SK-N-SH (cell line): Measurements from ENCODE around the gene CASZ1. TPM values are rescaled to one million over a fixed set of nuclear protein-coding genes. Genes with fewer than 3 reads are reported as not detected.

ENCODE experiments used
- CTCF ChIA-PET: fragments of 300-600, 350-600 bp; formaldehyde crosslinking; extraction: SDS; loops from one replicate; lab custom pipeline; 2021; lab: Yijun Ruan, JAX
- POLR2A ChIA-PET: fragments of 350-600 bp; sonication (Branson Sonifier 250); formaldehyde crosslinking; extraction: SDS; loops from one replicate; lab custom pipeline; 2020; ENCODE audit warnings: antibody characterized with exemption, inconsistent platforms; lab: Yijun Ruan, JAX
- DNase-seq: peaks from one replicate; pipeline ENCODE4 v3.0.0; 2012
- H2AFZ ChIP-seq: fragments of 200-600 bp; sonication (generic); 2 replicates; pipeline ENCODE4 v1.8.1; 2016; ENCODE audit warnings: antibody characterized with exemption, mild to moderate bottlenecking, low read depth
- H3F3A ChIP-seq: fragments of 200-600 bp; sonication (generic); replicated peaks from 2 replicates; pipeline ENCODE3; 2016; ENCODE audit warnings: antibody characterized with exemption, mild to moderate bottlenecking; ENCODE audit not compliant: insufficient read depth
- H3K27ac ChIP-seq, 2 experiments: fragments of 200-500 bp in 1 of 2; fragments of 200-600 bp in 1 of 2; sonication (Bioruptor generic) in 1 of 2; sonication (generic), shearing (Covaris generic) in 1 of 2; 2 replicates each; pipeline versions ENCODE4 v1.5.1 to v1.6.1; 2014 to 2016; ENCODE audit warnings: low read depth in 2 of 2, inconsistent platforms in 1 of 2, low read length in 1 of 2, mild to moderate bottlenecking in 1 of 2, mixed read lengths in 1 of 2
- H3K27me3 ChIP-seq: fragments of 200-600 bp; sonication (generic), shearing (Covaris generic); 2 replicates; pipeline ENCODE4 v1.6.1; 2016; ENCODE audit warnings: mixed run types; ENCODE audit not compliant: insufficient read depth
- H3K36me3 ChIP-seq, 2 experiments: fragments of 200-500 bp in 1 of 2; fragments of 200-600 bp in 1 of 2; sonication (Bioruptor generic) in 1 of 2; sonication (generic) in 1 of 2; replicated peaks in 1 of 2; 2 replicates each; pipeline versions ENCODE3 to v1.5.1; 2014 to 2016; ENCODE audit warnings: low read length in 1 of 2, mild to moderate bottlenecking in 1 of 2; ENCODE audit not compliant: insufficient read depth in 2 of 2, control insufficient read depth in 1 of 2
- H3K4me1 ChIP-seq, 2 experiments: fragments of 200-500 bp in 1 of 2; fragments of 200-600 bp in 1 of 2; sonication (Bioruptor generic) in 1 of 2; sonication (generic), shearing (Covaris generic) in 1 of 2; 2 replicates each; pipeline versions ENCODE4 v1.5.1 to v1.6.1; 2014 to 2016; ENCODE audit warnings: low read depth in 1 of 2, low read length in 1 of 2, mixed run types in 1 of 2; ENCODE audit not compliant: insufficient read depth in 2 of 2, control insufficient read depth in 1 of 2
- H3K4me2 ChIP-seq: fragments of 200-600 bp; sonication (generic), shearing (Covaris generic); 2 replicates; pipeline ENCODE4 v1.6.1; 2017; ENCODE audit warnings: mixed run types
- H3K4me3 ChIP-seq, 2 experiments: fragments of 200-500 bp in 1 of 2; fragments of 200-600 bp in 1 of 2; sonication (Bioruptor generic) in 1 of 2; sonication (generic), shearing (Covaris generic) in 1 of 2; 2 replicates each; pipeline versions ENCODE4 v1.5.1 to v1.8.1; 2014 to 2016; ENCODE audit warnings: low read depth in 2 of 2, inconsistent platforms in 1 of 2, low read length in 1 of 2, mild to moderate bottlenecking in 1 of 2, mixed read lengths in 1 of 2, moderate library complexity in 1 of 2
- H3K79me2 ChIP-seq: fragments of 200-600 bp; sonication (generic); 2 replicates; pipeline ENCODE4 v1.8.1; 2017; ENCODE audit warnings: mild to moderate bottlenecking; ENCODE audit not compliant: insufficient read depth
- H3K9ac ChIP-seq: fragments of 200-600 bp; sonication (generic); 2 replicates; pipeline ENCODE4 v1.6.1; 2017; ENCODE audit warnings: mixed run types
- H3K9me2 ChIP-seq: fragments of 200-600 bp; sonication (generic); 2 replicates; pipeline ENCODE4 v1.6.1; 2017; ENCODE audit warnings: mixed run types
- H3K9me3 ChIP-seq: fragments of 200-600 bp; sonication (generic); 2 replicates; pipeline ENCODE4 v1.6.1; 2017; ENCODE audit warnings: mixed run types, mild to moderate bottlenecking, moderate library complexity
- H4K20me1 ChIP-seq: fragments of 200-600 bp; sonication (generic); 2 replicates; pipeline ENCODE4 v1.6.1; 2017; ENCODE audit warnings: mild to moderate bottlenecking, mixed run types; ENCODE audit not compliant: insufficient read depth
- CHD2 ChIP-seq: fragments of 150-350 bp; IDR thresholded peaks from 2 replicates; pipeline ENCODE4 v1.6.1; 2018; ENCODE audit warnings: low read length; ENCODE audit not compliant: partially characterized antibody
- EZH2phosphoT487 ChIP-seq: fragments of 200-600 bp; sonication (generic); IDR thresholded peaks from 2 replicates; pipeline ENCODE4 v1.6.1; 2017; ENCODE audit warnings: low read depth, mixed run types, mild to moderate bottlenecking, antibody characterized with exemption, moderate library complexity, borderline replicate concordance
- JUND ChIP-seq: IDR thresholded peaks from 2 replicates; pipeline ENCODE4 v1.4.0; 2012
- MXI1 ChIP-seq: IDR thresholded peaks from 2 replicates; pipeline ENCODE4 v1.6.1; 2012; ENCODE audit warnings: mild to moderate bottlenecking, low read depth, low read length, improper control_type of control experiment
- NFIC ChIP-seq: IDR thresholded peaks from 2 replicates; pipeline ENCODE4 v1.4.0; 2012; ENCODE audit warnings: borderline replicate concordance
- RFX5 ChIP-seq: IDR thresholded peaks from 2 replicates; pipeline ENCODE4 v1.6.1; 2012; ENCODE audit warnings: mild to moderate bottlenecking, improper control_type of control experiment, low read length
- RXRA ChIP-seq: IDR thresholded peaks from 2 replicates; pipeline ENCODE4 v1.4.0; 2012; ENCODE audit warnings: low read depth, mild to moderate bottlenecking, borderline replicate concordance
- SIN3A ChIP-seq: IDR thresholded peaks from 2 replicates; pipeline ENCODE4 v1.6.1; 2012; ENCODE audit warnings: low read depth, mild to moderate bottlenecking, low read length, moderate library complexity, borderline replicate concordance
- USF1 ChIP-seq: IDR thresholded peaks from 2 replicates; pipeline ENCODE4 v1.4.0; 2012; ENCODE audit warnings: low read depth, borderline replicate concordance
- USF2 ChIP-seq: fragments of 150-350 bp; IDR thresholded peaks from 2 replicates; pipeline ENCODE4 v1.6.1; 2017; ENCODE audit warnings: antibody characterized with exemption, low read length, low read depth, borderline replicate concordance
- WGBS: methylation state at CpG from one replicate; pipeline ENCODE4 v1.1.6; 2017; ENCODE audit warnings: low lambda C conversion rate; 5-methylcytosine and 5-hydroxymethylcytosine counted together
- polyA plus RNA-seq, 3 experiments: library from polyadenylated mRNA; depleted of rRNA; stranded (reverse); fragments of >200 nt; gene quantifications; 2 replicates each; pipeline ENCODE4 v1.2.3, GENCODE V29; 2012
- TF ChIP-seq, protein P1 (sequence below): fragments of 150-350 bp; IDR thresholded peaks from 2 replicates; pipeline ENCODE4 v1.6.1; 2016; ENCODE audit warnings: mild to moderate bottlenecking, low read depth, low read length
- TF ChIP-seq, protein P2 (sequence below): IDR thresholded peaks from 2 replicates; pipeline ENCODE4; 2012

The CASZ1 gene
- polyA plus RNA-seq, 1 of the 3 experiments (the other 2 are of a cell fraction), result 0.51 TPM

DNA sequence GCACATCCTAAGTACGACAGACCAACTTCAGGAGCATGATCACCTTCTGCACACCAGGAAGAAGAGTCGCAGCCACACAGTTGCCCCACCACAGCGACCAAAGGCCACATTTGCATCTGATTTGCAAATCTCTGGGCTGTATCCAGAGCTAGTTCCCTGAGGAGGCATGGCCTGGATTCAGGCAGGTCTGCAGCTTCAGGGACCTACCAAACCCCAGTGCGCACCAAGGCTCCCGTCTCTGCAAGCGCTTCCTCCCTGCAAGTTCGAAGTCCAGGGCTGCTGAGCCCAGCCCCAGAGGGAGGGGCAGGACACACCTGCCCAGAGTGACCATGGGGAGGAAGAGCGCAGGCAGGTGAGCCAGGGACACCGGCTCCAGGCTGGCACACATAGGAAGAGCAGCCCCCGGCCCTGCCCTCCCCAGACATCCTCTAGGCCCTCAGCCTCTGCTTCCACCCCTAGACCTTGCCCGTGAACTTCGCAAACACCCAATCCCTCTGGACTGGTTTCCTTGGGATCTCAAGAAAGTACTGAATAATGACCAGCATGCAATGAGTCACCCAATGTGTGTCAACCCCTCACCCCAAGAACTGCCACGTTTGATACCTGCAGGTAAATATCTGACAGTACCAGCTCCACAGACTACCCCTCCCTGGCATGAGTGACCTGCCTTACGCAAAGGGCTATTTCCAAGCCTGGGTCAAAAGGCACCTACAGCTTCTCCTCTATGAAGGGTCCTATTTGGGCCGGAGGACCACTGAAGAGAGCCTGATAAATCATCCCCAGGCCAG is 36.8 kb downstream of the CASZ1 start:
- TF ChIP-seq EZH2phosphoT487 (no peak), RXRA (no peak), USF1 (no peak), NFIC (no peak), SIN3A (no peak), MXI1 (no peak), CHD2 (no peak), RFX5 (no peak), USF2 (no peak), JUND (no peak)
- TF ChIP-seq, protein P1, sequence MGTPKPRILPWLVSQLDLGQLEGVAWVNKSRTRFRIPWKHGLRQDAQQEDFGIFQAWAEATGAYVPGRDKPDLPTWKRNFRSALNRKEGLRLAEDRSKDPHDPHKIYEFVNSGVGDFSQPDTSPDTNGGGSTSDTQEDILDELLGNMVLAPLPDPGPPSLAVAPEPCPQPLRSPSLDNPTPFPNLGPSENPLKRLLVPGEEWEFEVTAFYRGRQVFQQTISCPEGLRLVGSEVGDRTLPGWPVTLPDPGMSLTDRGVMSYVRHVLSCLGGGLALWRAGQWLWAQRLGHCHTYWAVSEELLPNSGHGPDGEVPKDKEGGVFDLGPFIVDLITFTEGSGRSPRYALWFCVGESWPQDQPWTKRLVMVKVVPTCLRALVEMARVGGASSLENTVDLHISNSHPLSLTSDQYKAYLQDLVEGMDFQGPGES, result no peak
- TF ChIP-seq, protein P2, sequence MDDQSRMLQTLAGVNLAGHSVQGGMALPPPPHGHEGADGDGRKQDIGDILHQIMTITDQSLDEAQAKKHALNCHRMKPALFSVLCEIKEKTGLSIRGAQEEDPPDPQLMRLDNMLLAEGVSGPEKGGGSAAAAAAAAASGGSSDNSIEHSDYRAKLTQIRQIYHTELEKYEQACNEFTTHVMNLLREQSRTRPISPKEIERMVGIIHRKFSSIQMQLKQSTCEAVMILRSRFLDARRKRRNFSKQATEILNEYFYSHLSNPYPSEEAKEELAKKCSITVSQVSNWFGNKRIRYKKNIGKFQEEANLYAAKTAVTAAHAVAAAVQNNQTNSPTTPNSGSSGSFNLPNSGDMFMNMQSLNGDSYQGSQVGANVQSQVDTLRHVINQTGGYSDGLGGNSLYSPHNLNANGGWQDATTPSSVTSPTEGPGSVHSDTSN, result no peak
- H3K4me1 ChIP-seq, result peaks cover 0 to 17% of the 10 kb centered on the region in 2 experiments; a peak in 1 of 4 replicates

More for the DNA sequence above, 36.8 kb downstream of the CASZ1 start:
- ChIA-PET CTCF (interaction anchor here (0.8 kb wide), 1 partner anchor 12 kb away, joined by 3 read pairs; no protein-coding TSS in a partner anchor), POLR2A (no interaction called here)
- Histone ChIP-seq H2AFZ (no peak overlapping the region), H3K9me3 (no peaks in the 10 kb centered on the region), H3K4me3 (no peak overlapping the region), H3K27me3 (no peaks in the 10 kb centered on the region), H4K20me1 (no peaks in the 10 kb centered on the region), H3K79me2 (no peaks in the 10 kb centered on the region), H3F3A (no peaks in the 10 kb centered on the region), H3K4me2 (no peak overlapping the region), H3K27ac (no peak overlapping the region), H3K36me3 (no peaks in the 10 kb centered on the region), H3K9ac (no peak overlapping the region), H3K9me2 (no peaks in the 10 kb centered on the region)
- DNase-seq, result no peak
- 73% methylated on average over 14 of the region's 15 CpGs for WGBS
